Pulmonary artery endothelial cell (primary cell): ENCODE results near the gene TPRG1L. TPM values are rescaled to one million over a fixed set of nuclear protein-coding genes. Genes with fewer than 3 reads are reported as not detected.

Source experiments
- total RNA-seq: library from RNA; depleted of rRNA; stranded (reverse); fragments of >200 nt; gene quantifications from 2 replicates; pipeline ENCODE4 v1.2.3, GENCODE V29; 2014

Gene TPRG1L
- total RNA-seq, 1 donor from 2014 or later = 33.0 TPM

Other genes starting within 250 kb of the TPRG1L start
- 0.35 and 0.66 TPM in 2 replicates for gene ARHGEF16, start 170.3 kb upstream of the TPRG1L start, total RNA-seq
- gene MEGF6, start 13.5 kb upstream of the TPRG1L start, total RNA-seq = 23.3 and 49.2 TPM in 2 replicates
- gene WRAP73, start 25.1 kb downstream of the TPRG1L start, total RNA-seq = 25.5 TPM in 2 replicates
- gene TP73, start 27.5 kb downstream of the TPRG1L start, total RNA-seq = under 0.01 TPM in 1 of 2 replicates, not detected in the other
- gene CCDC27, start 127.4 kb downstream of the TPRG1L start, total RNA-seq = not detected in 2 replicates
- gene SMIM1, start 147.7 kb downstream of the TPRG1L start, total RNA-seq = 0.74 and 1.6 TPM in 2 replicates
- gene LRRC47, start 171.5 kb downstream of the TPRG1L start, total RNA-seq = 34.7 and 36.1 TPM in 2 replicates
- gene CEP104, start 232.2 kb downstream of the TPRG1L start, total RNA-seq = 16.5 and 42.1 TPM in 2 replicates
- 11.5 and 15.1 TPM in 2 replicates for gene DFFB, start 232.5 kb downstream of the TPRG1L start, total RNA-seq